Choroid plexus epithelial cell (primary cell): ENCODE measurements around the gene NT5DC1.
A peak's percentile ranks its signal among the peaks of the same experiment; 100 is the strongest.

Experiments used
- DNase-seq: peaks from one replicate; pipeline ENCODE4 v3.0.0-alpha.2; 2010; ENCODE audit warnings: low read depth
- H3K4me3 ChIP-seq: 2 replicates; pipeline ENCODE4 v1.5.1; 2011; ENCODE audit warnings: low read depth, mild to moderate bottlenecking, control low read depth, low read length, moderate library complexity
- CTCF ChIP-seq: conservative IDR thresholded peaks from 2 replicates; pipeline ENCODE4 v1.5.1; 2011; ENCODE audit warnings: low read depth, mild to moderate bottlenecking, control low read depth, inconsistent platforms, low read length, moderate library complexity

NT5DC1 gene

GRCh38 chr6:116238083-116238482, 137.4 kb downstream of the NT5DC1 start:
- no peak for TF ChIP-seq CTCF
- no peak overlapping the region for H3K4me3 ChIP-seq
- peak; percentile 30 for DNase-seq

GRCh38 chr6:116239256-116239655, 138.6 kb downstream of the NT5DC1 start:
- TF ChIP-seq CTCF = no peak
- DNase-seq = no peak

GRCh38 chr6:116239856-116240255, 139.2 kb downstream of the NT5DC1 start:
- TF ChIP-seq CTCF = no peak
- DNase-seq = no peak
- no peak overlapping the region for H3K4me3 ChIP-seq

More at GRCh38 chr6:116239256-116239655, 138.6 kb downstream of the NT5DC1 start:
- H3K4me3 ChIP-seq = no peak overlapping the region

GRCh38 chr6:116244284-116244683, 143.6 kb downstream of the NT5DC1 start:
- no peak for TF ChIP-seq CTCF
- no peak for DNase-seq
- no peak overlapping the region for H3K4me3 ChIP-seq

- peak; percentile 86 for DNase-seq
- no peak overlapping the region for H3K4me3 ChIP-seq
- no peak for TF ChIP-seq CTCF
Measured at GRCh38 chr6:116246089-116246488, 145.4 kb downstream of the NT5DC1 start.

- no peak for DNase-seq
- H3K4me3 ChIP-seq = no peak overlapping the region
- TF ChIP-seq CTCF = no peak
Measured at GRCh38 chr6:116247285-116247684, 146.6 kb downstream of the NT5DC1 start.

GRCh38 chr6:116248577-116248976, 147.9 kb downstream of the NT5DC1 start:
- no peak for DNase-seq
- no peak for TF ChIP-seq CTCF

More at GRCh38 chr6:116248577-116248976, 147.9 kb downstream of the NT5DC1 start:
- H3K4me3 ChIP-seq = no peak overlapping the region
